Kidney epithelial cell (primary cell): ENCODE results near the gene MYO7B. TPM values are rescaled to one million over a fixed set of nuclear protein-coding genes. Genes with fewer than 3 reads are reported as not detected.

Experiments
- DNase-seq: peaks from one replicate; pipeline ENCODE4 v3.0.0-alpha.2; 2010; ENCODE audit warnings: low read depth
- H3K27me3 ChIP-seq: 2 replicates; pipeline ENCODE4 v1.6.0; 2011; ENCODE audit warnings: low read length; ENCODE audit not compliant: control insufficient read depth, insufficient read depth
- H3K36me3 ChIP-seq: 2 replicates; pipeline ENCODE4 v1.5.1; 2011; ENCODE audit warnings: low read length; ENCODE audit not compliant: control insufficient read depth, insufficient read depth
- H3K4me3 ChIP-seq: 2 replicates; pipeline ENCODE4 v1.5.1; 2011; ENCODE audit warnings: low read depth, mild to moderate bottlenecking, control low read depth, low read length
- total RNA-seq: library from RNA; depleted of rRNA; stranded (reverse); fragments of >200 nt; gene quantifications from 2 replicates; pipeline ENCODE4 v1.2.3, GENCODE V29; 2015
- TF ChIP-seq, protein P1 (sequence below): IDR thresholded peaks from 2 replicates; pipeline ENCODE4 v1.5.1; 2011; ENCODE audit warnings: mild to moderate bottlenecking, moderate library complexity, low read length, control low read depth, inconsistent platforms; ENCODE audit not compliant: insufficient read depth, poor library complexity, severe bottlenecking

The MYO7B gene
- total RNA-seq, 1 donor from 2014 or later = 0.50 TPM

DNA sequence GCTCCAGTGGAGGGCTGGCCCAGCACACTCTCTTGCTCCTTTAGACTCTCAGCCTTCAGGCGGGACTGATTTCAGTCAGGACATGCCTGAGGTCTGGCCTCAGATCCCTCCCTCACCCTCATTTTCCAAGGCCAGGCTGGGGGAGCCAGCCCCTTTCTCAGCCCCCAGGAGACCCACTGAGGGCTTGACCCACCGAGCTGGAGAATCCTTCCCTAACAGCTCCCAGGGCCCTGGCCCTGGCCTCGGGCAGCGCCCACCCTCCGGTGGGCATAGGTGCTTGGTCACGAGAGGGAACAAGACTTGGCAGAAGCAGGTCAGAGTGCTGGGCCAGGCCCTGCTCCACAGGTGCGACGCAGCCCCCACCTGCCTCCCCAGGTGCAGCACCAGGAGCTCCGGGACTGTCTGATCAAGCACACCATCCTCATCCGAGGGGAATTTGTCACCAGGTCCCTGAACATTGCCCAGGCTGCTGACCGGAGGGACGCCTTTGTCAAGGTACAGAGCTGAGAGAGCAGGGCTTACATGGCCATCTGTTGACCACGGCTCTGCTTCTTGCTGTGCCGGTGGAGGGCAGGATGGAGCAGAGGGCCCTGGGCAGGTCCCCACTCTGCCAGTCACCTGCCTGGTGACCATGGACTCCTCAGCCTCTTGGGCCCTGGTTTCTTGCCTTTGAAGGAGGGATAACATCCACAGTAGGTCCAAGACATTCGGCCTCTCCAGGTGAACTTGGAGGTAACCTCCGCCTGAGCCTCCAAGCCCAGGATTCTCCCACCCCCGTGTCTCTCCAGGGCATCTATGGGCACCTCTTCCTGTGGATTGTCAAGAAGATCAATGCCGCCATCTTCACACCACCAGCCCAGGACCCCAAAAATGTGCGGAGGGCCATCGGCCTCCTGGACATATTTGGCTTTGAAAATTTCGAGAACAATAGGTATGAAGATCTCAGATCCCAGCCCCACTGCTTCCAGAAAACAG, 46.3 kb downstream of the MYO7B start:
- H3K36me3 ChIP-seq = no peaks in the 10 kb centered on the region
- DNase-seq = no peak
- no peak overlapping the region for H3K4me3 ChIP-seq
- TF ChIP-seq, protein P1, sequence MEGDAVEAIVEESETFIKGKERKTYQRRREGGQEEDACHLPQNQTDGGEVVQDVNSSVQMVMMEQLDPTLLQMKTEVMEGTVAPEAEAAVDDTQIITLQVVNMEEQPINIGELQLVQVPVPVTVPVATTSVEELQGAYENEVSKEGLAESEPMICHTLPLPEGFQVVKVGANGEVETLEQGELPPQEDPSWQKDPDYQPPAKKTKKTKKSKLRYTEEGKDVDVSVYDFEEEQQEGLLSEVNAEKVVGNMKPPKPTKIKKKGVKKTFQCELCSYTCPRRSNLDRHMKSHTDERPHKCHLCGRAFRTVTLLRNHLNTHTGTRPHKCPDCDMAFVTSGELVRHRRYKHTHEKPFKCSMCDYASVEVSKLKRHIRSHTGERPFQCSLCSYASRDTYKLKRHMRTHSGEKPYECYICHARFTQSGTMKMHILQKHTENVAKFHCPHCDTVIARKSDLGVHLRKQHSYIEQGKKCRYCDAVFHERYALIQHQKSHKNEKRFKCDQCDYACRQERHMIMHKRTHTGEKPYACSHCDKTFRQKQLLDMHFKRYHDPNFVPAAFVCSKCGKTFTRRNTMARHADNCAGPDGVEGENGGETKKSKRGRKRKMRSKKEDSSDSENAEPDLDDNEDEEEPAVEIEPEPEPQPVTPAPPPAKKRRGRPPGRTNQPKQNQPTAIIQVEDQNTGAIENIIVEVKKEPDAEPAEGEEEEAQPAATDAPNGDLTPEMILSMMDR = no peak
- H3K27me3 ChIP-seq = no peaks in the 10 kb centered on the region

DNA sequence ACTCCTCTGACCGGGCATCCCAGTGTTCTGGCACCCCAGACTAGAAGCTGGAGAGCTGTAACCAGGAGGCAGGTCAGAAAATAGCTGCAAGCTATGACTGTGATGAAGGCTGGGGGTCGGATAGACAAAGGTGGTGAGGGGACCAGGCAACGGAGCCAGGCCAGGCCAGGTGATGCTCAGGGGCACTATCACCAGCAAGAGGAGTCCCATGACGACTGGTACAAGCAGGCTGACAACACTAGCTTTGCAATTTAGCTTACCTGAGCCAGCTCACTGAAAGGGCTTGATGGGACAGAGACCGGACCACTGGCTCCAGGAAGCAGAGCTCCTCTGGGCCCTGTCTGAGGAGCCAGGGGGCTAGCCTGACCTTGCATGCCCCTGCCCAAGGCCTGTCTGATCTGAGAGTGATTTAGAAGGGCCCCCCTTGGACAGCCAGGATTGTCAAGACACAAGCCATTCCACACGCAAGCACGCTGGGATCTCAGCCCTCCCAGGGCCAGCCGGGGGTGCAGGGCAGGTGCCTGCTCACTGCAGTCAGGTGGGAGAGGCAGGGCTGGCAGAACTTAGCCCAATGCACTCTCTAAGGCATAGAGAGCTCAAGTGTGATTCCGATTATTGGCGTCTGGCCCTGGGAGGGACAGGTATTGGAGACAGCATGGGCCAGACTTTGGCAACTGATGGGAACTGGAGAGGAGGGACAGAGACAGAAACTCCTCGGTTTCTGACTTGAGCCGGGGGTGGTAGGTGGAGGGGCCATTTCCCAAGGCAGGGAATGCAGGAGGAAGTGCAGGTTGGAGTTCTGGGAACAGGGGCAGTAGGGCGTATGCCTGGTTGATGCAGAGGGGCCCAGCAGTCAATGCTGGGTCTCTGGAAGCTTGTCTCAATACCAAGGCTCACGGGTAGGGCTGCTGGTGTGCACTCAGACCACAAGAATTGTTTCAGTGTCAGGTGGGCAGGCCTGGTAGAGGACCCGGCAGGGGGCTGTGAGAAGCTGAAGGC, 47.7 kb downstream of the MYO7B start:
- Histone ChIP-seq H3K36me3 (no peaks in the 10 kb centered on the region), H3K4me3 (no peak overlapping the region), H3K27me3 (peaks cover 2% of the 10 kb centered on the region)
- TF ChIP-seq, protein P1 = no peak
- DNase-seq = no peak

DNA sequence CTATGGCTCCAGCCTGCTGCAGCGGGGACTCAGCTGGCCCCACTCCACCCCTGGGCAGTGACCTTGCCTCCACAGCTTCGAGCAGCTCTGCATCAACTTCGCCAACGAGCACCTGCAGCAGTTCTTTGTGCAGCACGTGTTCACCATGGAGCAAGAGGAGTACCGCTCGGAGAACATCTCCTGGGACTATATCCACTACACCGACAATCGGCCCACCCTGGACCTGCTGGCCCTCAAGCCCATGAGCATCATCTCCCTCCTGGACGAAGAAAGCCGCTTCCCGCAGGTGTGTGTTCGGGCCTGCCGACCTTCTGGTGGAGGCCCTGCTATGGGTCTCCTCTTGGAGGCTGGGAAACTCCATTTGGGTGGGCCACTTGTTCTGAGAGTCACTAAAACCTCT, 48.6 kb downstream of the MYO7B start:
- TF ChIP-seq, protein P1 = no peak
- Histone ChIP-seq H3K4me3 (no peak overlapping the region), H3K36me3 (no peaks in the 10 kb centered on the region), H3K27me3 (peaks cover 2% of the 10 kb centered on the region)
- no peak for DNase-seq

DNA sequence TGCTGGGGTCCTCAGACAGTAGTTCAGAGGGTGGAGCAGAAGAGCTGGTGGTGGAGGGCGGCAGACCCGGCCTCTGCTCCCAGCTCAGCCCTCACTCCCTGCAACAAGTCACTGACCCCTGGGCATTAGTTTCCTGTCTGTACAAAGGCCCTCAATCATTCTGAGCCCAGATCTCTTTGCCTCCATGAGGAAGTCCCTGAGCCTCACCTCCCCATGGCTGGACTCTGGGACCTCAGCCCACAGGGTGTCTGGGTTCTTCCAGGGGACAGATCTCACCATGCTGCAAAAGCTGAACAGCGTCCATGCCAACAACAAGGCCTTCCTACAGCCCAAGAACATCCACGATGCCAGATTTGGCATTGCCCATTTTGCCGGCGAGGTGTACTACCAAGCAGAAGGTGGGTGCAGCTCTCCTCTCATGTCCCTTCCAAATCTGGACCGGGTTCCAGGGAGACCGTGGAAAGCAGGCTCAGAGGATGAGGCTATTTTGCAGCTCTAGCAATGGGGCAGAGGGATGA, 49.1 kb downstream of the MYO7B start:
- no peak for DNase-seq
- TF ChIP-seq, protein P1 = no peak
- H3K27me3 ChIP-seq = peaks cover 2% of the 10 kb centered on the region
- H3K36me3 ChIP-seq = no peaks in the 10 kb centered on the region
- no peak overlapping the region for H3K4me3 ChIP-seq

DNA sequence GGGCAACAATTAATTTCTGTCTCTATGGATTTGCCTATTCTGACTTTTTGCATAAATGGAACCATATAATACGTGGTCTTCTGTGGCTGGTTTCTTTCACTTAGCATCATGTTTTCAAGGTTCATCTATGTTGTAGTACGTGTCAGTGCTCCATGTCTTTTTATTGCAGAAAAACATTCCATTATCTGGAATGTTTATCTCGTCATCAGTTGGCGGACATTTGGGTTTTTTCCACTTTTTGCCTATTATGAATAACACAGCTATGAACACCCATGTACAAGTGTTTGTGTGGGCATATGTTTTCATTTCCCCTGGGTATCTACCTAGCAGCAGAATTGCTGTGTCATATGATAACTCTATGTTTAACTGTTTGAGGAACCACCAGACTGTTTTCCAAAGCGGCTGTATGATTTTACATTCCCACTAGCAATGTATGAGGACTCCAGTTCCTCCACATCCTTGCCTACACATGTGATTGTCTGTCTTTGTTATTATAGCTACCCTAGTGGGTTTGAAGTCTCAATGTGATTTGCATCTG, 49.9 kb downstream of the MYO7B start:
- Histone ChIP-seq H3K4me3 (no peak overlapping the region), H3K27me3 (peaks cover 2% of the 10 kb centered on the region), H3K36me3 (no peaks in the 10 kb centered on the region)
- no peak for DNase-seq
- TF ChIP-seq, protein P1 = no peak
